SK-N-SH (cell line): ENCODE data around the gene TIAM2. TPM values are rescaled to one million over a fixed set of nuclear protein-coding genes. Genes with fewer than 3 reads are reported as not detected.

Experiments
- CTCF ChIA-PET: fragments of 300-600, 350-600 bp; formaldehyde crosslinking; extraction: SDS; loops from one replicate; lab custom pipeline; 2021; lab: Yijun Ruan, JAX
- POLR2A ChIA-PET: fragments of 350-600 bp; sonication (Branson Sonifier 250); formaldehyde crosslinking; extraction: SDS; loops from one replicate; lab custom pipeline; 2020; ENCODE audit warnings: antibody characterized with exemption, inconsistent platforms; lab: Yijun Ruan, JAX
- DNase-seq: peaks from one replicate; pipeline ENCODE4 v3.0.0; 2012
- H2AFZ ChIP-seq: fragments of 200-600 bp; sonication (generic); 2 replicates; pipeline ENCODE4 v1.8.1; 2016; ENCODE audit warnings: antibody characterized with exemption, mild to moderate bottlenecking, low read depth
- H3F3A ChIP-seq: fragments of 200-600 bp; sonication (generic); replicated peaks from 2 replicates; pipeline ENCODE3; 2016; ENCODE audit warnings: antibody characterized with exemption, mild to moderate bottlenecking; ENCODE audit not compliant: insufficient read depth
- H3K27ac ChIP-seq, 2 experiments: fragments of 200-500 bp in 1 of 2; fragments of 200-600 bp in 1 of 2; sonication (Bioruptor generic) in 1 of 2; sonication (generic), shearing (Covaris generic) in 1 of 2; 2 replicates each; pipeline versions ENCODE4 v1.5.1 to v1.6.1; 2014 to 2016; ENCODE audit warnings: low read depth in 2 of 2, inconsistent platforms in 1 of 2, low read length in 1 of 2, mild to moderate bottlenecking in 1 of 2, mixed read lengths in 1 of 2
- H3K27me3 ChIP-seq: fragments of 200-600 bp; sonication (generic), shearing (Covaris generic); 2 replicates; pipeline ENCODE4 v1.6.1; 2016; ENCODE audit warnings: mixed run types; ENCODE audit not compliant: insufficient read depth
- H3K36me3 ChIP-seq, 2 experiments: fragments of 200-500 bp in 1 of 2; fragments of 200-600 bp in 1 of 2; sonication (Bioruptor generic) in 1 of 2; sonication (generic) in 1 of 2; replicated peaks in 1 of 2; 2 replicates each; pipeline versions ENCODE3 to v1.5.1; 2014 to 2016; ENCODE audit warnings: low read length in 1 of 2, mild to moderate bottlenecking in 1 of 2; ENCODE audit not compliant: insufficient read depth in 2 of 2, control insufficient read depth in 1 of 2
- H3K4me1 ChIP-seq, 2 experiments: fragments of 200-500 bp in 1 of 2; fragments of 200-600 bp in 1 of 2; sonication (Bioruptor generic) in 1 of 2; sonication (generic), shearing (Covaris generic) in 1 of 2; 2 replicates each; pipeline versions ENCODE4 v1.5.1 to v1.6.1; 2014 to 2016; ENCODE audit warnings: low read depth in 1 of 2, low read length in 1 of 2, mixed run types in 1 of 2; ENCODE audit not compliant: insufficient read depth in 2 of 2, control insufficient read depth in 1 of 2
- H3K4me2 ChIP-seq: fragments of 200-600 bp; sonication (generic), shearing (Covaris generic); 2 replicates; pipeline ENCODE4 v1.6.1; 2017; ENCODE audit warnings: mixed run types
- H3K4me3 ChIP-seq, 2 experiments: fragments of 200-500 bp in 1 of 2; fragments of 200-600 bp in 1 of 2; sonication (Bioruptor generic) in 1 of 2; sonication (generic), shearing (Covaris generic) in 1 of 2; 2 replicates each; pipeline versions ENCODE4 v1.5.1 to v1.8.1; 2014 to 2016; ENCODE audit warnings: low read depth in 2 of 2, inconsistent platforms in 1 of 2, low read length in 1 of 2, mild to moderate bottlenecking in 1 of 2, mixed read lengths in 1 of 2, moderate library complexity in 1 of 2
- H3K79me2 ChIP-seq: fragments of 200-600 bp; sonication (generic); 2 replicates; pipeline ENCODE4 v1.8.1; 2017; ENCODE audit warnings: mild to moderate bottlenecking; ENCODE audit not compliant: insufficient read depth
- H3K9ac ChIP-seq: fragments of 200-600 bp; sonication (generic); 2 replicates; pipeline ENCODE4 v1.6.1; 2017; ENCODE audit warnings: mixed run types
- H3K9me2 ChIP-seq: fragments of 200-600 bp; sonication (generic); 2 replicates; pipeline ENCODE4 v1.6.1; 2017; ENCODE audit warnings: mixed run types
- H3K9me3 ChIP-seq: fragments of 200-600 bp; sonication (generic); 2 replicates; pipeline ENCODE4 v1.6.1; 2017; ENCODE audit warnings: mixed run types, mild to moderate bottlenecking, moderate library complexity
- H4K20me1 ChIP-seq: fragments of 200-600 bp; sonication (generic); 2 replicates; pipeline ENCODE4 v1.6.1; 2017; ENCODE audit warnings: mild to moderate bottlenecking, mixed run types; ENCODE audit not compliant: insufficient read depth
- EP300 ChIP-seq, 2 experiments: IDR thresholded peaks; 2 replicates each; pipeline versions ENCODE4 v1.4.0 to v1.6.1; 2012; ENCODE audit warnings: borderline replicate concordance in 1 of 2, low read depth in 1 of 2, low read length in 1 of 2
- FOSL2 ChIP-seq: IDR thresholded peaks from 2 replicates; pipeline ENCODE4 v1.4.0; 2012; ENCODE audit warnings: low read depth, mild to moderate bottlenecking, moderate library complexity, borderline replicate concordance
- FOXM1 ChIP-seq: IDR thresholded peaks from 2 replicates; pipeline ENCODE4 v1.4.0; 2012; ENCODE audit warnings: low read depth, mild to moderate bottlenecking
- SIN3A ChIP-seq: IDR thresholded peaks from 2 replicates; pipeline ENCODE4 v1.6.1; 2012; ENCODE audit warnings: low read depth, mild to moderate bottlenecking, low read length, moderate library complexity, borderline replicate concordance
- SMC3 ChIP-seq: IDR thresholded peaks from 2 replicates; pipeline ENCODE4 v1.6.1; 2012; ENCODE audit warnings: low read depth, low read length, improper control_type of control experiment
- WGBS: methylation state at CpG from one replicate; pipeline ENCODE4 v1.1.6; 2017; ENCODE audit warnings: low lambda C conversion rate; 5-methylcytosine and 5-hydroxymethylcytosine counted together
- polyA plus RNA-seq, 3 experiments: library from polyadenylated mRNA; depleted of rRNA; stranded (reverse); fragments of >200 nt; gene quantifications; 2 replicates each; pipeline ENCODE4 v1.2.3, GENCODE V29; 2012
- TF ChIP-seq, protein P1 (sequence below): fragments of 200-600 bp; sonication (generic); IDR thresholded peaks from 2 replicates; pipeline ENCODE4 v1.6.1; 2017; ENCODE audit warnings: antibody characterized with exemption, mild to moderate bottlenecking, moderate library complexity

The TIAM2 gene
- polyA plus RNA-seq, 1 of the 3 experiments (the other 2 are of a cell fraction), result 13.6 TPM

DNA sequence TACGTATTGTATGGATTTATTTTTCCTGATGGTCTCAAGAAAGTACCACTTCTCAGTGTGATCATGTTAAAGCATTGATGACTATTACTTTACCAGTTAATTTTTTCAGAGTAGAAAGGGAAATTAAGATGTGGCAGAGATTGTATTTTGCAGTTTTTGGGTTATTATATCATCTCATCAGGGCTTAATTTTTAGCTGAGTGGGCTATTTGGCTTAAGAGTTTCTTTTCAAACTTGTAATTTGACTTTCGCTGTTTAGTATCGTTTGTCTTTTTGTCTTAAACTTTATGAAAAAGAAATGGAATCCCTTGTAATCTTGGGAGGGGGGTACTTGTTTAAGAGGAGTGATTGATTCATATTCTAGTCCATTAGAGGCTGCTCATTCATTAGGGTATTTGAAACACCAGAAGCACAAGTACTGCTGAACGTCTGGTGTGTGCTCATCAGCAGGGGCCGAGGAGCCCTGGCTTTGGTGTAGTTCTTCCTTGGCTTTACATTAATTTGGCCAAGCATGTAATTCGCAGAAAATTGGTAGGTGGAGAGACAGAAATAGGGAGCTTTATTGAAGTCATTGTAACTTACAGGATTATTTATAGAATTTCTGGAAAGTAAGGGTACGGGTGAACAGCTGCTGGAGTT lies 112.4 kb downstream of the TIAM2 start:
- H3K27me3 ChIP-seq, result no peaks in the 10 kb centered on the region
- peaks cover 11% of the 10 kb centered on the region for H3F3A ChIP-seq
- WGBS, result 83% methylated on average over 7 of the region's 7 CpGs
- H3K4me3 ChIP-seq, result no peak overlapping the region
- no peak overlapping the region for H2AFZ ChIP-seq
- no peak for DNase-seq
- no peaks in the 10 kb centered on the region for H3K9me3 ChIP-seq
- H3K9ac ChIP-seq, result no peak overlapping the region
- H3K4me1 ChIP-seq, result peaks cover 6 to 8% of the 10 kb centered on the region in 2 experiments; a peak in 2 of 4 replicates
- ChIA-PET POLR2A (interaction anchor here (0.7 kb wide), 1 partner anchor 1227 kb away, joined by 3 read pairs; no protein-coding TSS in a partner anchor), CTCF (interaction anchor here (1.0 to 2.0 kb wide), 3 partner anchors 10 to 180 kb away, joined by 3 to 4 read pairs (median 3); no protein-coding TSS in a partner anchor)
- H3K79me2 ChIP-seq, result peaks cover 5% of the 10 kb centered on the region; the same call in 1 of the 2 replicates
- H3K36me3 ChIP-seq, result no peaks in the 10 kb centered on the region
- no peaks in the 10 kb centered on the region for H4K20me1 ChIP-seq
- H3K9me2 ChIP-seq, result no peaks in the 10 kb centered on the region
- no peak overlapping the region for H3K27ac ChIP-seq
- TF ChIP-seq, protein P1, sequence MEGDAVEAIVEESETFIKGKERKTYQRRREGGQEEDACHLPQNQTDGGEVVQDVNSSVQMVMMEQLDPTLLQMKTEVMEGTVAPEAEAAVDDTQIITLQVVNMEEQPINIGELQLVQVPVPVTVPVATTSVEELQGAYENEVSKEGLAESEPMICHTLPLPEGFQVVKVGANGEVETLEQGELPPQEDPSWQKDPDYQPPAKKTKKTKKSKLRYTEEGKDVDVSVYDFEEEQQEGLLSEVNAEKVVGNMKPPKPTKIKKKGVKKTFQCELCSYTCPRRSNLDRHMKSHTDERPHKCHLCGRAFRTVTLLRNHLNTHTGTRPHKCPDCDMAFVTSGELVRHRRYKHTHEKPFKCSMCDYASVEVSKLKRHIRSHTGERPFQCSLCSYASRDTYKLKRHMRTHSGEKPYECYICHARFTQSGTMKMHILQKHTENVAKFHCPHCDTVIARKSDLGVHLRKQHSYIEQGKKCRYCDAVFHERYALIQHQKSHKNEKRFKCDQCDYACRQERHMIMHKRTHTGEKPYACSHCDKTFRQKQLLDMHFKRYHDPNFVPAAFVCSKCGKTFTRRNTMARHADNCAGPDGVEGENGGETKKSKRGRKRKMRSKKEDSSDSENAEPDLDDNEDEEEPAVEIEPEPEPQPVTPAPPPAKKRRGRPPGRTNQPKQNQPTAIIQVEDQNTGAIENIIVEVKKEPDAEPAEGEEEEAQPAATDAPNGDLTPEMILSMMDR, result no peak
- no peak for TF ChIP-seq SMC3
- TF ChIP-seq FOSL2, result no peak
- TF ChIP-seq SIN3A, result no peak
- TF ChIP-seq FOXM1, result no peak
- no peak overlapping the region for H3K4me2 ChIP-seq

DNA sequence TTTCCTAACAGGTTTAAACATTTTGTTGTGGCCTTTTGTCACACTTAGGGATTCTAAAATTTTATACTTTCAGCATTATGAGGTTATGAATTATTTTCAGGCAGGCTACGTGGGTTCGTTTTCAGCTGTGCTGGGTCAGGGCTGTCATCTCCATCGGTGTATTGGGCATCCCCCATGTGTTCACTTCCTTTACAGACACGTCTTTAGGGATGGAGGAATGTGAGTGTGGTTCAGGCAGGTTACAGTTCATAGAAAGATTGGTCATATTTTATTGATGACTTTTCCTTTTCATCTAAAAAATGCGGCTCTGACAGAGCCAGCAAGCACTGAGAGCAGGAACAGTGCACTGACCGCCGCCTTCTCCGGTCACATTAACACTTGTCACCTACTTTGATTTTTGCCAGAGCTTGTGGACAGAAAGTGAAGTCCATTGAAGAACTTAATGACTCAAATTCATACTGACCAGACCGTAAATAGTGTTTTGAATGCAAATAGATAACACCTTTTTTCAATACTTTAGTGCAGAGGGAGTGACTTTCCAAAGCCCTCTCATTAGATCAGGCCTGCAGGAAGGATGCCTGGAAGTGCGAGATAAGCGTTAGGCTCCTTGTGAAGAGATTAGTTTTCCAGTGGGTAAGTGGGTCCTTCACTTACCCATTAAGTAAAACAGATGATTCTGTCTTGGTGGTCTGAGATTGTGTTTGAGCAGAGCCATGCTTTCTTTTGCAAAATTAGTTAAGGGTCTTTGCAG lies 113.1 kb downstream of the TIAM2 start:
- Histone ChIP-seq H3K9me3 (no peaks in the 10 kb centered on the region), H3K79me2 (peaks cover 5% of the 10 kb centered on the region; the same call in 1 of the 2 replicates), H3K4me2 (no peak overlapping the region), H3F3A (peaks cover 5% of the 10 kb centered on the region), H3K4me3 (no peak overlapping the region), H3K9ac (no peak overlapping the region), H3K36me3 (no peaks in the 10 kb centered on the region), H3K27ac (no peak overlapping the region), H3K9me2 (no peaks in the 10 kb centered on the region), H2AFZ (no peak overlapping the region), H3K27me3 (no peaks in the 10 kb centered on the region), H4K20me1 (no peaks in the 10 kb centered on the region), H3K4me1 (peaks cover under 1 to 6% of the 10 kb centered on the region in 2 experiments; a peak in 2 of 4 replicates)
- no peak for TF ChIP-seq EP300 (IDR thresholded peaks at IDR 0.05; ENCODE audit: borderline replicate concordance in 1 of 2, low read depth in 1 of 2, low read length in 1 of 2)
- no peak for DNase-seq
- 88% methylated on average over 11 of the region's 11 CpGs for WGBS
- ChIA-PET CTCF (interaction anchor here (0.6 to 2.0 kb wide), 4 partner anchors 10 to 1059 kb away, joined by 3 to 4 read pairs (median 3); no protein-coding TSS in a partner anchor), POLR2A (interaction anchor here (0.7 kb wide), 1 partner anchor 1228 kb away, joined by 3 read pairs; no protein-coding TSS in a partner anchor)
